GM18870 (cell line): Measurements from ENCODE around the gene UCHL5.
A peak's percentile ranks its signal among the peaks of the same experiment; 100 is the strongest.

Experiments used
- ATAC-seq: cut with Tn5 transposase; IDR thresholded peaks from one replicate; pipeline ENCODE4 v1.9.1; 2021; ENCODE audit warnings: moderate library complexity; ENCODE audit not compliant: unreplicated experiment

The UCHL5 gene

GRCh38 chr1:193059282-193060114, at the start of gene UCHL5, which contains the start of gene RO60:
Gene UCHL5 (minus strand): TSS chr1:193059360. CDS start chr1:193059260, 100 bp downstream.
Gene RO60 (plus strand): TSS chr1:193059612. CDS start chr1:193069055, 9,443 bp downstream.
- ATAC-seq = peak; percentile 95

- ATAC-seq = no peak
Observed at GRCh38 chr1:193108471-193108870, 49.3 kb upstream of the UCHL5 start.

- ATAC-seq = no peak
Observed at GRCh38 chr1:193105821-193106177, 46.6 kb upstream of the UCHL5 start.

- ATAC-seq = peak; percentile 78
Observed at GRCh38 chr1:193104907-193105820, 46.0 kb upstream of the UCHL5 start, which contains the start of gene GLRX2. Gene GLRX2 (minus strand): TSS chr1:193105414. CDS start chr1:193105382, 32 bp downstream.

- peak; percentile 21 for ATAC-seq
Observed at GRCh38 chr1:193104502-193104906, 45.3 kb upstream of the UCHL5 start.

GRCh38 chr1:193103759-193104501, 44.8 kb upstream of the UCHL5 start:
- no peak for ATAC-seq

- no peak for ATAC-seq
Observed at GRCh38 chr1:193102662-193103061, 43.5 kb upstream of the UCHL5 start.

- no peak for ATAC-seq
Observed at GRCh38 chr1:193094112-193094511, 35.0 kb upstream of the UCHL5 start.

GRCh38 chr1:193090865-193091264, 31.7 kb upstream of the UCHL5 start:
- ATAC-seq = no peak

GRCh38 chr1:193087893-193088292, 28.7 kb upstream of the UCHL5 start:
- ATAC-seq = no peak

GRCh38 chr1:193086342-193086741, 27.2 kb upstream of the UCHL5 start:
- no peak for ATAC-seq

- ATAC-seq = no peak
Observed at GRCh38 chr1:193085263-193085662, 26.1 kb upstream of the UCHL5 start.

- ATAC-seq = peak; percentile 90
Observed at GRCh38 chr1:193083365-193084088, 24.4 kb upstream of the UCHL5 start.

GRCh38 chr1:193079187-193079586, 20.0 kb upstream of the UCHL5 start:
- no peak for ATAC-seq

GRCh38 chr1:193077991-193078390, 18.8 kb upstream of the UCHL5 start:
- ATAC-seq = no peak

- peak; percentile 53 for ATAC-seq
Observed at GRCh38 chr1:193070942-193071341, 11.8 kb upstream of the UCHL5 start.

- ATAC-seq = no peak
Observed at GRCh38 chr1:193070386-193070753, 11.2 kb upstream of the UCHL5 start.

GRCh38 chr1:193069748-193070385, 10.7 kb upstream of the UCHL5 start:
- no peak for ATAC-seq

GRCh38 chr1:193068013-193068412, 8.9 kb upstream of the UCHL5 start:
- ATAC-seq = no peak

GRCh38 chr1:193066606-193067005, 7.4 kb upstream of the UCHL5 start:
- no peak for ATAC-seq
